Measurements from ENCODE around the gene ADAM8. TPM values are rescaled to one million over a fixed set of nuclear protein-coding genes. Genes with fewer than 3 reads are reported as not detected.
"Not testable (repeated sequence)": the region's sequence is repeated elsewhere in the genome, so short reads cannot be mapped to it uniquely, and the experiment has no call there.

ADAM8 gene
- total RNA-seq, 1 donor from 2014 or later = 0.68 TPM

DNA sequence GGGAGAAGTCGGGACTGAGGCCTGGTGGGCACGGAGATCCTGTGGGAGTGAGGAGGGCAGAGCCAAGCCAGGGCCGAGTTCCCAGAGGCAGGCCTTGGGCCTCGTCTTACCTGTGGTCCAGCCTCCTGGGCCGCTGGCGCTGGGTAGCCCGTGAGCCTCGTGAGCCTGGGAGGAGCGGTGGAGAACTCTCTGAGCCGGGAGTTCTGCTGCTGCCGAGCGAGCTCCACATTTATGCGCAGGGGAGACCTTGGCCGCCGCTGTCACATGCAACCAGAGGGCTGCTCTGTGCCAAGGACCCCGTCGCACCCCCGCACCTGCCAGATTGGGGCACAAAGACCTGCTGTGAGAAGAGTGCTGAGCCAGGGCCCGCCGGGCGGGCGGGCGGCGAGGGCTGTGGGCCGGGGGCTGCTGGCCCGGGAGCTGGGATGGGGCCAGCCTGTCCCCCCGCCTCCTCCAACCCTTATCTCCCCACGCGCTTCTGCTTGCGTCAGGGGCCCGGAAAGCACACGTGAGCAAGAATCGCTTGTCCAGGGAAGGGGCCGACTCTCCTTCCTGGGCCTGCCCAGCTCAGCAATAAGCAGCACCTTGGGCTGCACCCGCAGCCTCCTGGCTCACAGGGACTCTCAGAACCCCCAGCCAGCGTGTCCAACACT lies 28.9 kb downstream of the ADAM8 start:
- no peak for DNase-seq

DNA sequence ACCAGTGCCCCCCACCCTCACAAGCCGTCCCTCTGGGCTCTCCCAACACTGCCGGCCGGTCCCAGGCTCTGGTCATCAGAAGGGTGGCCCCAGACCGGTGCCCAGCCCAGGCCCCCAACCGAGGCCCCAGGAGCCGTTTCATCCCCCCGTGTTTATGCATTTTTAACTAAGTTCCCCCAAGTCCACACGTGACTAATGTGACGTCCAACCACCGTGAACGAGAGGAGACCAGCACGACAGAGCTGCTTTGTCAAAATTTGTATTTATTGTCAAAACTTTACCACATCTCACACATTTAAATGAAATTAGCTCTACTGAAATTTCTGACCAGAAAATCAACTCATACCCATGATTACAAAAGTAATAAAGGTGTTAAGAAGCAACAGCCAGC lies 30.4 kb downstream of the ADAM8 start:
- DNase-seq = no peak

DNA sequence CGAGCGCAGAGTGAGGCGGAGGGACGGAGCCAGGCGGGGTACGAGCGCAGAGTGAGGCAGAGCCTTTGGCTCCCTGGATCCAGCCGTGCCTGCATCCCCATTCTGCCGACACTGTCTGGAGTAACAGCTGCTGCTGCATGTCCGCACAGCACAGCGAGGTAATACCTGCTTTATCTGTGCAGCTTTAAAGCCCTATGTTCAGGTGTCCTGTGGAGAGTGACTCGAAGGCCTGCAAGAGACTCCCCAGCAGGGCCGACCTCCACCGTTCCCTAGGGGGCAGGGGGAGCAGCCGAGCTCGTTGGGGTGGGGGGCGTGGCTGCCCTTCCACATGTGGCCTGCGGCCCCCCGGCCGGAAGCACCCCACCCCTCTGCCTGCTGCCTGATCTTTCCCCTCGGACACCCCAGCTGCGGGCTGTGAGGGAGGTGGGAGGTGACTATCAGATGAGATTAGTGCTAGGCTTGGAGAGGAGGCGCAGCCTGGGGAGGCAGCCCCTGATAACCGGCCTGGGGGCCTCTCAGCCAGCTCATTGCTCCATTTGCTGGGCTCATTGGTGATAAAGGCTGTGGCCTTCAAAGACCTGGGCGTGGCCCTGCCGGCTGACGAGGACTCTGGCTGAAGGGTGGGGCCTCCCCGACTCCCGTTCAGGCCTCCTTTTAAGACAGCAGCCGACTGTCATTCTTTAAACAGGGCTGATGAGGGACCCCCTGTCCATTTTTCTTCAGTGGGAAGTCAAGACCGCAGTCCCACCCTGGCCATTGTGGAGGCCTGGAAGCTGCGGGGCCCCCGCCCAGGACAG lies 31.0 kb downstream of the ADAM8 start:
- no peak for DNase-seq

DNA sequence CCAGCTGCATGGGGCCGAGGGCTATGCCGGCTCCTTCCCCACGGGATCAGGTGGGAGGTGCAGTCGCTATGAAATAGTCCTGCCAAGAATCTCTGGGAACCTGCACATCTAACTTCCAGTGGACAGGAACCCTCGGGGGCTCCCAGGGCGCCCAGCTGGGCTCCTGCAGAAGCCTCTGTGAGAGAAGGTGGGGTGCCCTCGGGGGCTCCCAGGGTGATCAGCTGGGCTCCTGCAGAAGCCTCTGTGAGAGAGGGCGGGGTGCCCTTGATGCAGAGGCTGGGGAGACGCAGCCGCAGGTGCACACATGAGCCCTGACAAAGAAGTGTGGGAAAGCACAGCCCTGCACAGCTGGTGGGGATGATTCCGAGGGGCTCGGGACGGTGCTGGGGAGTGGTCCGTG lies 33.1 kb downstream of the ADAM8 start:
- DNase-seq = no peak

DNA sequence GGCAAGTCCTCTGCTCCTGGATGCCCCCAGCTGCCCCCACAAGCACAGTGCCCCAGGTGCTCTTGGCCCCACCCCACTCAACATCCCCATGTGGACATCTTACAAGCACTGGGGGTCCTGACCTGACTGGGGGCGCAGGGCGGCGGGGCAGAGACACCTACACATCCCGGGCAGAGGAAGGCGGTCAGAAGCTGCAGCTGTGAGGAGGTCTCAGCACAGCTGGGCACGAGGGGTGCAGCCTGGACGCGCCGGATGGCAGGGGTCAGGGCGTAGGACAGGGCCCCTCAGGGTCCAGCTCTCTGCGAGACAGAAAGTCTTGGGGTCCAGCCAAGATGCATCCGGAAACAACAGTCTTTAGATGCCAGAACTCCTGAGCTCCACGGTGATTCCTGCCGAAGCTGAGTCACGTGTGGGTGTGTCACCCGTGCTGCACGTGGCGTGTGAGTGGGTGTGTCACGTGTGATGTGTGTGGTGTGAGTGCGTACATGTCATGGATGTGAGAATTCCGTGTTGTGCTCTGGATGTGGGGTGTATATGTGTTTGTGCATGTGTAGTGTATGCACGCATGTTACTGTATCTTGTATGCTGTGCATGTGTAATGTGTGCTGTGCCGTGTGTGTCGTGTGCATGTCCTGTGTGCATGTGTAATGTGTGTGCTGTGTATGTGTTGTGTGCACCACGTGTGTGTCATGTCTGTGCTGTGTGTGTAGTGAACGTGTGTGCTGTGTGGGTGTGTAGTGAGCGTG lies 33.9 kb downstream of the ADAM8 start:
- peak; percentile 13 for DNase-seq

DNA sequence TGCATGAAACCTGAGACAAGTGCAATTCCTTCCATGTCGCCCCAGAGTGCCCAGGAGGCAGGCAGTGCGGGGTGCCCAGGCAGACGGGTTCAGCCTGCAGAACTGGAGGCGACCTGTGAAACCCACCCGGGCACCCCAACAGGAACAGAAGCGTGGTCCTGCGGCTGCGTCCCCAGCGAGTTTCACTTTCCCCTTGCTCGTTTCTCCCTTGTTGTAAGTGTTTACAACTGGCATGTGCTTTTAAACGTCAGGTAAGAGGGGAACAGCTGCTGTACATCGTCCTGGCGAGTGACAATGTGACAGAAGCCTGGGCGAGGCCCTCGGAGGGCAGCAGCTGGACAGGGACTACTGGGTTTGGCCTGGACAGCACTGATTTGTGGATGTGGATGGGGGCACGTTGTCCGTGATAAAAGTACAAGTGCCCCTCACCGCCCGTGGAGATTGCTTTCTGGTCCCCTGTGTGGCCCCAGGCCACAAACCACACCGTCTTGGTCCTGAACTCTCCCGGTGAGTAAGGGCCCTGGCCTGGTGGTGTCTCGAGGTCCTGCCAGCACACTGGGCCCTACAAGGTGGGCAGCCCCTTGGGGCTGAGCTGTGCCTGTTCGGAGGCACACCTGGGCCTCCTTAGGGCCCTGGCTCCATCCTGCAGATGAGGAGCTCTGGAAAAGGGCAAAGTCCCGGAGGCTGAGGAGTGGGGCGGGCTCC lies 35.0 kb downstream of the ADAM8 start:
- DNase-seq = no peak

DNA sequence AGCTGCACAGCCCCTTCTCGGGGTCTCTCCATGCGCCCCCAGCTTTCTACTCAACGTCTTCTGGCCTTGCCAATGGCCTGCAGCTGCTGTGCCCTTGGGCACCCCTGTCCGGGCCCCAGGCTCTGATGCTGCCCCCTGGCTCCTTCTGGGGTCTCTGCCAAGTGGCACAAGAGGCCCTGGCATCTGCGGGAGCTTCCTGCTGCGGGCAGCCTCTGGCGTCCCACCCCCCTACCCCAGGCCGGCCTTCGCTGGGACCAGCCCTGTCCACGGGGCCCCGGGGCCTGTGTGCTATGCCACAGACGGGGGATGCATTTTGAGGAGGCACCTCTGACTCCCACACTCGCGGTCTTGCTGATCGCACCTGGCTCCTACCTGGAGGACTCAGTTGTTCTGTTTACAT lies 36.7 kb downstream of the ADAM8 start:
- no peak for DNase-seq

DNA sequence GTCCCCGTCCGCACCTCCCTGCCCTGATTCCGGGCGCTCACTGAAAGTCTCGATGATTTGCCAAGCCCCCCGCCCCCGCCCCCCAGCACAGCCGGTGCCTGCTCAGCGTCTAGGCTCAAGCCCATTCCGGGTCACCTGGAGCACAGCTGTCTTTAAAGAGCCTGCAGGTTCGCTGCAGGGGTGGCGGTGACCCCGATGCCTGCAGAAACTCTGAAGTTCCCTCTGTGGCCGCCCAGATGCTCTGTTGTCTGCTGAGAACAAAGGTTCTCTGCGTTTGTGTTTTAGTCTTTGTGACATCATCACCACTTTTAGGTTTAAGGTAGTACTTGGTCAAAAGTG lies 38.2 kb downstream of the ADAM8 start:
- DNase-seq = no peak

DNA sequence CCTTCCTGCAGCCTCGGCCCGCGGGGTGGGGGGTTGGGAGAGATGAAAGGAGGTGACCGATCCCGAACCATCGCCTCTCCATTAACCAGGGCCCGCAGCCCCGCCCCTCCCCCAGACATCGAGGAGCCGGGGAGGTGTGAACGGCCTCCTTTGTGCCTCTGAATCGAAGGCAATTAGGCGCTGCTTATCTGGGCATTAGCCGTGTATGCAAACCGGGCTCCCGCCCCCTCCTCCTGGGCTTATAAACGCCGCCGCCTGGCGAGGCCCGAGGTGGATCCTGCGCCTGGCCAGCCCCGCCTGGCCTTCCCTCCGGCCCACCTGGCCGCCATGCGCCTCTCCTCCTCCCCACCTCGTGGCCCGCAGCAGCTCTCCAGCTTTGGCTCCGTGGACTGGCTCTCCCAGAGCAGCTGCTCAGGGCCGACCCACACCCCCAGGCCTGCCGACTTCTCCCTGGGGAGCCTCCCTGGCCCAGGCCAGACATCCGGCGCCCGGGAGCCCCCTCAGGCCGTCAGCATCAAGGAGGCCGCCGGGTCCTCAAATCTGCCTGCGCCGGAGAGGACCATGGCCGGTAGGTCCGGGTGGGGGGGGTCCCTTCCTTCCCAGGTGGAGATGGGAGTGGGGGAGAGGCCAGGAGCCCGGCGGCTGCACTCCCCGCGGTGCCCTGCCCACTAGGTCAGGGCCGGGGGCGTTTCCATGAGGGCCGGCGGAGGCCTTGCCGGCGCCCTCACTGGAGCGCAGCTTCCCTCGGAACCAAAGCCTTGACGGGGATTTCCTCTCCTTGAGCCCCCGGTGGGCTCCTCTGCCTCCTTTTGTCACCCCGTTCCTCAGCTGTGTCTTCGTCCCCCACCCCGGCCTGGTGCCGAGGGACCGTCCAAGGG lies 38.8 kb downstream of the ADAM8 start, which contains the start of gene VENTX:
TSS of gene VENTX (plus strand) at position 268 of the 878 bp plus-strand sequence. CDS start at position 328, 60 bp downstream.
- DNase-seq = no peak

DNA sequence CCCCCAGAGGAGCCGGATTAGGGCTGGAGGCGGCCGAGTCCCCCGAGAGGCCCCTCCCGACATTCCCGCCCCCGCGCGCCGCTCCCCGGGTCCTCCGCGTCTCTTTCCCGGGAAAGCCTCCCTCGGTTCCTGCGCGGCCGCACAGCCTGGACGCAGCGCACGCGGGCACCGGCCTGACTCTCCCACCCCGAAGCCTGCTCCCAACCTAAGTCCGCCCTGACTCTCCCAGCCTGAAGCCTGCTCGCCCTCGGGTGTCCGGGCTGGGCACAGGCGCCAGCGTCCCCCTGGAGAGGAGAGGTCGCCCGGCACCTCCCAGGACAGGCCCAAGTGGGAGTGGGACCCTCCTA lies 39.5 kb downstream of the ADAM8 start:
- no peak for DNase-seq

DNA sequence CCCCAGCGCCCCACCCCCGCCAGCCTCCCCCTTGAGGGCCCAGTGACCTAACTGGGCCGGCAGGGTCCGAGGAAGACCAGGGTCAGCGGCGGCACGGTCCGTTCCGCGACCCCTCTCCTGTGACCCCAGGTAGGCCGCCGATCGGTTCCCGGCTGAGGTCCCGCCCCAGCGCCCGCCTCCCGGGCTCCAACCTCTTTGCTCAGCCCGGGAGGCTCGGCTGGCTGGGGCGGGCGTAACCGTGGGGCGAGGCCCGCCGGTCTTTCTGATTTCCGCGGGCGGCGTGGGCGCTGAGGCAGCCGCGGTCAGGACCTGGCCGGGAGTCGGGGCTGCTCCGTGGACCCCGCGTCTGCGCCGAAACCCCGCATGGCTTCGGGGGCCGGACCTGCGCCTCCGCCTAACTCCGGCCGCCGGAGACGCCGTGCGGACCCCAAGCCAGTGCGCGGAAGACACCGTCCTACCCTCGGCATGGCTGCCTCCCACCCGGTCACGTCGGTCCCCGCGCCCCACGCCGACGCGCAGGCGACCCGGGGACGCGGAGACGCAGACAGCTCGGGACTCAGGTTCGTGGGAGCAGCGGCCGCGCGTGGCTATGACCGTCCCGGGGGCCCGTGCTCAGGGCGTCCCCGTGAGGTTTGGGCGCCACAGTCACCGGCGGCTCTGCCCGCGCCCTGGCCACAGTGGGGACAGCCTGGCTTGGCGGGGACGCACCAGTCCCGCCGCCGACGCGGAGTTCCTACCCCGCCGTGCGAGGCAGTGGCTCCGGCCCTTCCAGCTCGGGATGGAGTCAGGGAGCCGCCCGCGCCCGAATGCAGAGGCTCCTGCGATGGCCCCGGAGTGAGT lies 40.0 kb downstream of the ADAM8 start:
- no peak for DNase-seq

DNA sequence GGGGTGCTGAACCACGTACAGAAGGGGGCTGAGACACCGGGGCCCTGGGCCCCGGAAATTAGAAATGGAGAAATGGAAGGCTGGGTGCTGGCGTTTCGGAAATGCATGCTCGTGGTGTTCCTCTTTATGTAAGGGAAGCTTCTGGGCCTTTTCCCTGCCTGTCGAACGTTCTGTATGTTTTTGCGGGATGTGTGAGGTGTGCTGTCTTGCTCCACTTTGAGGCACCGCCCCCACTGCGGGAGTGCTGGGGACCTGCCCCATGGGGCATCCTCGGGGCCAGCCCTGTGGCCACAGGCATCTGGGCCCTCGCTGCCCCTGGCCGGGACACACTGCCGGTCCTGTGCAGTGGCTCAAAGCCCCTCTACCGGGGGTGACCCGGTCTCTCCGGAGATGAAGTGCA lies 40.7 kb downstream of the ADAM8 start:
- no peak for DNase-seq

DNA sequence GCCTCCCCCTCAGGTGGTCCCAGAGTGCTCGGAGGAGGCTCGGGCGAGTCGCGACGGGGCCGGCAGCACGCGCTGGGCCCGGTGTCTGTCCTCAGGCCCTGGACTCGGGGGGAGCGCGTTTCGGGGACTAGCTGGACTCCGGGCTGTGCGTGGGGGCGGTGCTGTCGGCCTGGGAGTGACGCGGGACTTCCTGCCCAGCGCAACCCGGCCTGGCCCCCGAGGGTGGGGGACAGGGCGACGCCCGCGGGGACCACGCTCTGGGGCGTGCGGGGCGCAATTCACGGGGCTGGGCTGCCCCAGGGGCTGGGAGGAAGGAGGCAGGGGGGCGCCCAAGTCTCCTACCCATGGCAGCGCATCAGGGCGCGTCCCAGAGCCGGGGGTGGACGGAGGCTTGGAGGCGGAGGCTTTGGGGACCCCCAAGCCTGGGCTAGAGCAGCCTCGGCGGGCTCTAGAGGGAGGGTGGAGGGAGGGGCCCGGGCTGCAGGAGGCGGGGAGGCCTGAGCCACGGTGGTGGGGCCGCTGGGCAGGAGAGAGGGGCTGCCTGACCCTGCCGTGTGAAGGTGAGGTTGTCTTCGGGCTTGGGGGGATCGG lies 41.3 kb downstream of the ADAM8 start:
- no peak for DNase-seq

DNA sequence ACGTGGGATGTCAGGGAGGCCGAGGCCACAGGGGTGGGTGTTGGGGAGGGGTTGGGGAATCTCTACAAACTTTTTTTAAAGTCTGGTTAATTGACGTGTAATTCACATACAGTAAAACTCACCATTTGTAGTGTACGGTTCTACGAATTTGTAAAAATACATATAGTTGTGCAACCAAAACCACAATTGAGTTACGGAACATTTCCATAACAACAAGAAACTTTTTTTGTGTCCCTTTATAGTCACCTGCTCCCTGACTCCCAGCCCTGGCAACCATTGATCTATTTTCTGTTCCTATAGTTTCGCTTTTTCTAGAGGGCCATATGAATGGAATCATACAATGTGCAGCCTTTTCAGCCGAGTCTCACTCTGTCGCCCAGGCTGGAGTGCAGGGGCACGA lies 41.9 kb downstream of the ADAM8 start:
- not testable (repeated sequence) for DNase-seq

DNA sequence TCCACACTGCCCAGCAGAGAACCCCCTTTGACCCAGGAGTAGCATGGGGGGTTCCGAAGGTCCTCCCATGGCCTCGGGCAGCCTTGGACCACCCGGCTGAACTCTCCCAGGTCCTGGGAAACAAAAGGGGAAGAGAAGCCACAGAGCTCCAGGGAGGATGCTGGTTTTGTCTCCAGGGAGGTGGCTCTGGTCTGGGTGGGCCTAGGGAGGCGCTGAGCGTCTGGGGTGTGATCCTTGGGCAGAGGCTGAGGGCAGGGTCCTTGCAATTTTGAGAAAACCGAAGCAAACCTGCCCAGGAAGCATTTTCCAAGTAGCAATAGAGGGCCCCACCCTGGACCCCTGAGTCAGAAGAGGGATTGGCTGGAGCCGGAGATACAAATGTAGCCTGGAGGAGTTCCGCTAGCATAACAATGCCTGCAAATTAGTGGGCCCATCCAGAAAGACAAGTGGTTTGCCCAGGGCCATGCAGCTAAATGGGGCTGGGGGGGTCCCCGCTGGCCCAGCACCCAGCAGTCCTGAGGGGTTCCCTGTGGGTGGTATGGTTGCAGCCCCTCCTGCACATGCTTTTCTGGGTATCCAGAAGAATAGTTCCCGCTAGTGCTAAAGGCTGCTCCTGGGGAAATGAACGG lies 44.6 kb downstream of the ADAM8 start:
- no peak for DNase-seq

DNA sequence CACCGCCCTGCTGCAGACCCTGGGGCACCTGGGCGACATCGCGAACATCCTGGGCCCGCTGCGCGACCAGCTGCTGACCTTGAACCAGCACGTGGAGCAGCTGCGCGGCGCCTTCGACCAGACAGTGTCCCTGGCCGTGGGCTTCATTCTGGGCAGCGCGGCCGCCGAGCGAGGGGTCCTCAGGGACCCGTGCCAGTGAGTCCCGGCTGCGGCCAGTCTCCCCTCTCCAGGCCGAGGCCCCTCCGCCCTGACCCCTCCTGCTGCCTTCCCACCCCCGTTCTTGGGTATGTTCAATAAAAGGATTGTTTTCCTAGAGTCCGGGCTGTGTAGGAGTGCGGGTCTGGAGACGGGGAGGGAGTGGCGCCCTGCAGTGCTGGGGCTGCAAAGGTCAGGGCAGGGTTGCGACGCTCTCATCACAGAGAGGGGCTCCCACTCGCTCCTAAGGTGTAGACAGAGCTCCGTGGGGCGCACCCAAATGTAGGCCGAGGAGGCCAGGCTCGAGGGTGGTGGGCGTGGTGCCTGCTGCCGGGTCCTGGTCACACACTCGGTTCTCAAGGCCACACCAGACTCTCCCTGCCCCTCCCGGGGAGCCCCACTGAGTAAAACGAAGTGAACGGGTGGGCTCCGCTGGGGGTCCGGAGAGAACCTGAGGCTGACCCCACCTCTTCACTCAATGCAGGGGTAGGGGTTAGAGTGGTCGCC lies 45.3 kb downstream of the ADAM8 start:
- DNase-seq = no peak

DNA sequence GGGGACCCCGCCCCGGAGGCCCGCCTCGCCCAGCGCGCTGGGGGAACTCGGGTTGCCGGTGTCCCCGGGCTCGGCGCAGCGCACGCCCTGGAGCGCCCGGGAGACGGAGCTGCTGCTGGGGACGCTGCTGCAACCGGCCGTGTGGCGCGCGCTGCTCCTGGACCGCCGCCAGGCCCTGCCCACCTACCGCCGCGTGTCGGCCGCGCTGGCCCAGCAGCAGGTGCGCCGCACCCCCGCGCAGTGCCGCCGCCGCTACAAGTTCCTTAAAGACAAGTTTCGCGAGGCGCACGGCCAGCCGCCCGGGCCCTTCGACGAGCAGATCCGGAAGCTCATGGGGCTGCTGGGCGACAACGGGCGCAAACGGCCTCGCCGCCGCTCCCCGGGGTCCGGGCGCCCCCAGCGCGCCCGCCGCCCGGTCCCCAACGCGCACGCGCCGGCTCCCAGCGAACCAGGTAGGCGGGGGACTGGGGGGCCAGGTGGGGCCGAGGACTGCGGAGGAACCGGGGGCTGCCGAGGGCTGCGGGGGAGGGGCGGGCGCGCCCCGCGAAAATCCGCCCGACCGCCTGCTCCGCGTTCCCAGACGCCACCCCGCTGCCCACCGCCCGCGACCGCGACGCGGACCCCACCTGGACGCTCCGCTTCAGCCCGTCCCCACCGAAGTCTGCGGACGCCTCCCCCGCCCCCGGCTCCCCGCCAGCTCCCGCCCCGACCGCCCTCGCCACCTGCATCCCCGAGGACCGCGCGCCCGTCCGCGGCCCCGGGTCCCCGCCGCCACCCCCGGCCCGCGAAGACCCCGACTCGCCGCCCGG lies 46.1 kb downstream of the ADAM8 start:
- no peak for DNase-seq

DNA sequence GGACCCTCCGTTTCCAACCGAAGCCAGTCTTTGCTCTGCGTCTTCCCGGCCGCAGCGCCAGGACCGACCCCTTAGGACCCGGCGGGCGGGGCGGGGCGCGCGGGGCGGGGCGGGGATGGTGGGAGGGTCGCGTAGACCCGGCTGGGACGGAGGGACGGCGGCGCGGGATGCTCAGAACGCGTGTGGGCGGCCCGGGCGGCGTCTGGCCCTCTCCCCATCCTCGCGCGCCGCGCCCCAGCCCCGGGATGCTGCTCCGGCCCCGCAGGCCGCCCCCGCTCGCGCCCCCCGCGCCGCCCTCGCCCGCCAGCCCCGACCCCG lies 46.7 kb downstream of the ADAM8 start, which contains the start of gene UTF1:
TSS of gene UTF1 (plus strand) at position 174 of the 318 bp plus-strand sequence. CDS start at position 246, 72 bp downstream.
- no peak for DNase-seq
